Measurements from ENCODE around the gene MBNL1.

DNA sequence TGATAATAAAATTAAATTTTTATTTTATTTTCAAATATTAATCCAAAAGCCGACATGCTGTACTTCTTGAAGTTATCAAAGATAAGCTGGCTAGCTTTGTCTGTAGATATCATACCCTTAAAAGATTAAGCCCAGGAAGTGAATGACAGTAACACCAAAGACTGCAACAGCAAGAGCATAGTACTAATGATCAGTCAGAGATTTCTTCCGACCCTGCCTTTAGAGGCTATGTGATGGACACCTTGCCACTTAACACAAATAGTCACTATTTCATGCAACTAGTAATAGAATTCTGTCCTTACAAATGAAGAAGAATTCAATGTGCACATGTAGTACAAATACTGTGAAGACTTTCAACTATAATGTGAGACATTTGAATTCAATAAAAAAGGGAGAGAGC, 9.3 kb upstream of the MBNL1 start:
- TF ChIP-seq, protein P1, sequence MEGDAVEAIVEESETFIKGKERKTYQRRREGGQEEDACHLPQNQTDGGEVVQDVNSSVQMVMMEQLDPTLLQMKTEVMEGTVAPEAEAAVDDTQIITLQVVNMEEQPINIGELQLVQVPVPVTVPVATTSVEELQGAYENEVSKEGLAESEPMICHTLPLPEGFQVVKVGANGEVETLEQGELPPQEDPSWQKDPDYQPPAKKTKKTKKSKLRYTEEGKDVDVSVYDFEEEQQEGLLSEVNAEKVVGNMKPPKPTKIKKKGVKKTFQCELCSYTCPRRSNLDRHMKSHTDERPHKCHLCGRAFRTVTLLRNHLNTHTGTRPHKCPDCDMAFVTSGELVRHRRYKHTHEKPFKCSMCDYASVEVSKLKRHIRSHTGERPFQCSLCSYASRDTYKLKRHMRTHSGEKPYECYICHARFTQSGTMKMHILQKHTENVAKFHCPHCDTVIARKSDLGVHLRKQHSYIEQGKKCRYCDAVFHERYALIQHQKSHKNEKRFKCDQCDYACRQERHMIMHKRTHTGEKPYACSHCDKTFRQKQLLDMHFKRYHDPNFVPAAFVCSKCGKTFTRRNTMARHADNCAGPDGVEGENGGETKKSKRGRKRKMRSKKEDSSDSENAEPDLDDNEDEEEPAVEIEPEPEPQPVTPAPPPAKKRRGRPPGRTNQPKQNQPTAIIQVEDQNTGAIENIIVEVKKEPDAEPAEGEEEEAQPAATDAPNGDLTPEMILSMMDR (conservative IDR thresholded peaks at IDR 0.05; ENCODE audit: low read length): no peak
- TF ChIP-seq EZH2phosphoT487 (IDR thresholded peaks at IDR 0.05; ENCODE audit: borderline replicate concordance, low read depth, low read length): no peak
